PC-9 (cell line): ENCODE results near the gene LARP4B. TPM values are rescaled to one million over a fixed set of nuclear protein-coding genes. Genes with fewer than 3 reads are reported as not detected.

Source experiments
- BruUV-seq: library from RNA; stranded (reverse); fragments of 400-500 nt; replicated peaks from 2 replicates; lab custom pipeline; 2021; lab: Mats Ljungman, UMichigan
- CTCF ChIA-PET: fragments of 300-600 bp; sonication (Branson Sonifier 250); formaldehyde crosslinking; loops from one replicate; lab custom pipeline; 2022; ENCODE audit warnings: antibody characterized with exemption; lab: Charles Lee
- POLR2A ChIA-PET: fragments of 300-600 bp; sonication (Branson Sonifier 250); formaldehyde crosslinking; loops from one replicate; lab custom pipeline; 2022; ENCODE audit warnings: antibody characterized with exemption; ENCODE audit not compliant: unreplicated experiment; lab: Charles Lee
- DNase-seq, 2 experiments: peaks; one replicate each; pipeline versions ENCODE4 v3.0.0 to v3.0.0-alpha.2; 2015 to 2022; ENCODE audit warnings: mixed read lengths in 1 of 2
- H2AFZ ChIP-seq: fragments of 200-600 bp; sonication (generic); 2 replicates; pipeline ENCODE4 v1.8.1; 2017; ENCODE audit warnings: antibody characterized with exemption
- H3F3A ChIP-seq: fragments of 200-600 bp; sonication (generic); 2 replicates; pipeline ENCODE4 v1.8.1; 2017; ENCODE audit warnings: antibody characterized with exemption, mild to moderate bottlenecking, low read depth; ENCODE audit not compliant: insufficient read depth
- H3K27ac ChIP-seq: fragments of 200-600 bp; sonication (generic); 2 replicates; pipeline ENCODE4 v1.6.1; 2016; ENCODE audit warnings: mixed run types
- H3K27me3 ChIP-seq: fragments of 200-600 bp; sonication (generic); 2 replicates; pipeline ENCODE4 v1.6.1; 2016; ENCODE audit warnings: low read depth, mixed run types; ENCODE audit not compliant: insufficient read depth
- H3K36me3 ChIP-seq: fragments of 200-600 bp; sonication (generic); 2 replicates; pipeline ENCODE4 v1.6.1; 2016; ENCODE audit warnings: low read depth, mixed run types
- H3K4me1 ChIP-seq: fragments of 200-600 bp; sonication (generic); replicated peaks from 2 replicates; pipeline ENCODE4 v1.6.1; 2016; ENCODE audit warnings: mixed run types; ENCODE audit not compliant: insufficient read depth
- H3K4me2 ChIP-seq: fragments of 200-600 bp; sonication (generic); 2 replicates; pipeline ENCODE4 v1.6.1; 2017; ENCODE audit warnings: mixed run types
- H3K4me3 ChIP-seq: fragments of 200-600 bp; sonication (generic); 2 replicates; pipeline ENCODE4 v1.6.1; 2016; ENCODE audit warnings: mixed run types
- H3K79me2 ChIP-seq: fragments of 200-600 bp; sonication (generic); 2 replicates; pipeline ENCODE4 v1.6.1; 2017; ENCODE audit warnings: low read depth, mixed run types
- H3K9me2 ChIP-seq: fragments of 200-600 bp; sonication (generic); 2 replicates; pipeline ENCODE4 v1.8.1; 2017; ENCODE audit warnings: mild to moderate bottlenecking; ENCODE audit not compliant: insufficient read depth
- H3K9me3 ChIP-seq: fragments of 200-600 bp; sonication (generic); 2 replicates; pipeline ENCODE4 v1.8.1; 2016; ENCODE audit warnings: low read depth; ENCODE audit not compliant: insufficient read depth
- H4K20me1 ChIP-seq: fragments of 200-600 bp; sonication (generic); 2 replicates; pipeline ENCODE4 v1.8.1; 2017; ENCODE audit not compliant: insufficient read depth
- EZH2 ChIP-seq: fragments of 200-600 bp; sonication (generic); IDR thresholded peaks from 2 replicates; pipeline ENCODE4 v1.8.0; 2017; ENCODE audit warnings: antibody characterized with exemption, low read depth
- intact Hi-C: fragments of 100-400 bp; cut with micrococcal nuclease; formaldehyde crosslinking; loops from one replicate; pipeline ENCODE4 v1.10.0; 2022; ENCODE audit not compliant: unreplicated experiment
- total RNA-seq: library from RNA; stranded (reverse); gene quantifications from 2 replicates; pipeline ENCODE4 v1.2.3, GENCODE V29; 2021
- TF ChIP-seq, protein P1 (sequence below): fragments of 200-600 bp; sonication (generic); conservative IDR thresholded peaks from 2 replicates; pipeline ENCODE4 v1.6.1; 2017; ENCODE audit warnings: mixed run types, antibody characterized with exemption, mild to moderate bottlenecking, moderate library complexity

Gene LARP4B
- total RNA-seq, 1 experiment from 2014 or later, result 93.4 TPM

DNA sequence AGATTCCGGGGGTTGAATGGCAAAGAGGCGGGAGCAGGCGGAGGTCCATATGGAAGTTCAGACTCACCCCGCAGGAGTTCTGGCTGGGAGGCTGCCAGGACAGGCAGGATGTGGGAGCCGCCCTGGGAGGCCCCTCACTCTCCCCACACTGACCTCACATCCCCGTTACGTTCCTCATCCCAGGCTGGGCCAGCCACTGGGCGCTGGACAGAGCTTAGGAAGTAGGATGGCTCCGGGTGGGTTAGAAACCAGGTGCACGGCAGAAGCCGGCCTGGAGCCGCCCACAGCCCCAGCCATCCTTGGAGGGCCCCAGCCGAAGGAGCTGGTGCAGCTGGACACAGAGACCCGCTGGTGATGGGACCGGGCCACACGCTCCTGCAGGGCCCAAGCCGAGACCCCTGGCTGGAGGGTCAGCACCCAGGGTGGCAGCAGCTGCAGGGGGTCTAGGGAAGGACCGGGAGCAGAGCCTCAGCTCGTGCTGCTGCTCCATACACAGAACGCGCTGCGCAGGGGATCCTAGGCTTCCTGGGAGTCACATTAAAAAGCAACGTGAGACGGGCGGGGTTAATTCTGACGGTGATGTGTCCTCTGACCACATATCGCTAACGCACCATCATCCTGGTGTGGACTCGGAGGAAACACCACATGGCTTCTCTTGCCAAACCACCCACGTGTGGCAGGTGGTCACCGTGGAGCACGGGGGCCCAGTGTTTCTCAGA is 143.4 kb downstream of the LARP4B start:
- H3K79me2 ChIP-seq, result no peaks in the 10 kb centered on the region
- BruUV-seq, result no TSS peak
- H3K27ac ChIP-seq, result no peak overlapping the region
- H3K4me3 ChIP-seq, result no peak overlapping the region
- H3K4me1 ChIP-seq, result no peaks in the 10 kb centered on the region
- H4K20me1 ChIP-seq, result no peaks in the 10 kb centered on the region
- no peak overlapping the region for H3K4me2 ChIP-seq
- H3F3A ChIP-seq, result 0 out of 2 replicates have a peak, but pooled peaks cover 2% of the 10 kb centered on the region
- no peak for DNase-seq
- no peak for TF ChIP-seq EZH2
- TF ChIP-seq, protein P1, sequence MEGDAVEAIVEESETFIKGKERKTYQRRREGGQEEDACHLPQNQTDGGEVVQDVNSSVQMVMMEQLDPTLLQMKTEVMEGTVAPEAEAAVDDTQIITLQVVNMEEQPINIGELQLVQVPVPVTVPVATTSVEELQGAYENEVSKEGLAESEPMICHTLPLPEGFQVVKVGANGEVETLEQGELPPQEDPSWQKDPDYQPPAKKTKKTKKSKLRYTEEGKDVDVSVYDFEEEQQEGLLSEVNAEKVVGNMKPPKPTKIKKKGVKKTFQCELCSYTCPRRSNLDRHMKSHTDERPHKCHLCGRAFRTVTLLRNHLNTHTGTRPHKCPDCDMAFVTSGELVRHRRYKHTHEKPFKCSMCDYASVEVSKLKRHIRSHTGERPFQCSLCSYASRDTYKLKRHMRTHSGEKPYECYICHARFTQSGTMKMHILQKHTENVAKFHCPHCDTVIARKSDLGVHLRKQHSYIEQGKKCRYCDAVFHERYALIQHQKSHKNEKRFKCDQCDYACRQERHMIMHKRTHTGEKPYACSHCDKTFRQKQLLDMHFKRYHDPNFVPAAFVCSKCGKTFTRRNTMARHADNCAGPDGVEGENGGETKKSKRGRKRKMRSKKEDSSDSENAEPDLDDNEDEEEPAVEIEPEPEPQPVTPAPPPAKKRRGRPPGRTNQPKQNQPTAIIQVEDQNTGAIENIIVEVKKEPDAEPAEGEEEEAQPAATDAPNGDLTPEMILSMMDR, result no peak
- CTCF ChIA-PET, result interaction anchor here (0.6 kb wide), 1 partner anchor 276 kb away, joined by 7 read pairs; no protein-coding TSS in a partner anchor
- intact Hi-C loops, result loop anchor here (5.0 kb wide), 1 partner anchor 201 kb away; no protein-coding TSS in a partner anchor
- H3K27me3 ChIP-seq, result no peaks in the 10 kb centered on the region
- H3K9me3 ChIP-seq, result no peaks in the 10 kb centered on the region
- POLR2A ChIA-PET, result no interaction called here
- H3K9me2 ChIP-seq, result no peaks in the 10 kb centered on the region
- H3K36me3 ChIP-seq, result no peaks in the 10 kb centered on the region
- no peak overlapping the region for H2AFZ ChIP-seq

DNA sequence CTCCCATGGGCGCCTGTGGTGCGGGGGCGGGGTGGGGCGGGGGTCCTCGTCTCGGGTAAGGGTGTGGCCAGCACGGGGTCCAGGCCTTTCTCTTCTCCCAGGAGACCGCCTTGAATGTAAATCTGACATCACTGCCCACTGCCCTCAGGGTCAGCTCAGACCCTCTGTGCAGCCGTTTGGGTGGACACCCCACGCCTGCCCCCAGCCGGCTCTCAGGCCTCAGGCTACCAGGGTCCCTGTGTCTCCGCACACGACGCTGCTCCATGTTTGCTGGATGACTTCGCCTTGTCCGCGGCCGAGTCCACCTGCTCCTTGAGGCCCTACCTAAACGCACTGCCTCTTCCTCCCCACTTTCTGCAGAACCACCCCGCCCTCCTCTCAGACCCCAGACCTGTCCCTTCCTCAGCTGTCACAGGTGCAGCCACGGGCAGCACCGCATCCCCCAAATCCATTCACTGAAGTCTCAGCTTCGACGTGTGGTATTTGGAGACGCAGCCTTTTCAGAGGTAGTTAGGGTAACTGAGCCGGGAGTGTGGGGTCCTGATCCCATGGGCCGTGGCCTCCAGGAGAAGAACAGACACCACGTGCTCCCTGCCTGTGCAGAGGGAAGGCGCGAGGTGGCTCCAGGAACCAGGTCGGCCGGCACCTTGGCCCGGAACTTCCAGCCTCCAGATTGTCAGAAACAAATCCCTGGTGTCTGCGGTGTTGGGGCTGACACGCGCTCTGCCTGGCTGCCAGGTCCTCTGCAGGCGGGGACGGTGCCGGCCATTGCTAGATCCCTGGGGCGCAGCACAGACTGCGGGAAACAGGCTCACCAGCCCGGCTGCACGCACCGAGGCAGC is 144.7 kb downstream of the LARP4B start:
- no TSS peak for BruUV-seq

DNA sequence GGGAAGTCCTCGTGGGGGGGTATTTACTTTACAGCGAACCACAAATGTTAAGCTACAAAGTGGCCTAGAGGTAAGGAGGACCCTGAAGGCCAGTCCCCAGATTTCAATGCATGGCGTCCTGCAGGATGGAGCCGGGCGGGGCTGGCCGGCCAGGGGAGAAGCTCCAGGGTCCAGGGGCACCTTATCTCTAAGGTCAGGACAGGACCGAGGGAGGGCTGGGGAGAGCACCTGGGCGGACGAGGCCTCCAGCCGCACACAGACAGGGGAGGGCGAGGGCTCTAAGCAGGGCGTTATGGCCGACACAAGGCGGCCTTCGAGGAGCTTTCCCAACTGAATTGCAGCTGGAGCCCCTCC is 145.7 kb downstream of the LARP4B start:
- POLR2A ChIA-PET, result no interaction called here

More for the DNA sequence above, 144.7 kb downstream of the LARP4B start:
- no peak for TF ChIP-seq EZH2
- TF ChIP-seq, protein P1, result no peak
- Histone ChIP-seq H3K4me3 (no peak overlapping the region), H3K9me3 (no peaks in the 10 kb centered on the region), H3K27ac (no peak overlapping the region), H3K9me2 (no peaks in the 10 kb centered on the region), H4K20me1 (no peaks in the 10 kb centered on the region), H3K4me1 (no peaks in the 10 kb centered on the region), H2AFZ (no peak overlapping the region), H3F3A (no peaks in the 10 kb centered on the region), H3K79me2 (no peaks in the 10 kb centered on the region), H3K36me3 (no peaks in the 10 kb centered on the region), H3K27me3 (0 out of 2 replicates have a peak, but pooled peaks cover 2% of the 10 kb centered on the region), H3K4me2 (no peak overlapping the region)
- intact Hi-C loops, result loop anchor here (5.0 kb wide), 1 partner anchor 200 kb away; no protein-coding TSS in a partner anchor
- POLR2A ChIA-PET, result no interaction called here
- CTCF ChIA-PET, result no interaction called here
- DNase-seq, result no peak

More for the DNA sequence above, 145.7 kb downstream of the LARP4B start:
- Histone ChIP-seq H3K27me3 (0 out of 2 replicates have a peak, but pooled peaks cover 6% of the 10 kb centered on the region), H2AFZ (no peak overlapping the region), H3K36me3 (no peaks in the 10 kb centered on the region), H3K4me2 (no peak overlapping the region), H3K9me3 (no peaks in the 10 kb centered on the region), H3K4me3 (no peak overlapping the region), H3K4me1 (no peaks in the 10 kb centered on the region), H3F3A (no peaks in the 10 kb centered on the region), H3K79me2 (no peaks in the 10 kb centered on the region), H3K9me2 (no peaks in the 10 kb centered on the region), H4K20me1 (no peaks in the 10 kb centered on the region), H3K27ac (no peak overlapping the region)
- CTCF ChIA-PET, result no interaction called here
- BruUV-seq, result no TSS peak
- intact Hi-C loops, result loop anchor here (5.0 kb wide), 1 partner anchor 199 kb away; no protein-coding TSS in a partner anchor
- TF ChIP-seq EZH2, result no peak
- TF ChIP-seq, protein P1, result no peak
- no peak for DNase-seq
